ENCODE data around the gene SSBP3.
A peak's percentile ranks its signal among the peaks of the same experiment; 100 is the strongest.
"Not testable (repeated sequence)": the region's sequence is repeated elsewhere in the genome, so short reads cannot be mapped to it uniquely, and the experiment has no call there.

Gene SSBP3

DNA sequence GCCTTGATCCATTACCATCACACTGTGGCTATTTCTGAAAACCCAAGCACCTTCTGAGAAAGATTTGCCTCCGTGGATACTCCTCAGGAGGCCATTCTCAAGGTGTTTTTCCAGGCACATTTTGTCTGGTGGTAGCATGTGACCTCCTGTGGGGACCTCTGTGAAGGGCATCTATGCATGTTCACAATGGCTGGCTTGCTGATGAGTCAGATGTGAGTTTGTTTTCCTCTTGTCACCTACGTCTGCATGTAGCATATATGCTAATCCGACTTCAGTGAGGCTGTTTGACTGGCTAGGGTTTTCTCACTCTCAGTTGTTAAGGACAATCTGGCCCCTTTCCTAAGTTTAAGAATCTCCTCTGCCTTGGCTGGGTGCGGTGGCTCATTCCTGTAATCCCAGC lies 198.3 kb downstream of the SSBP3 start:
- not testable (repeated sequence) for DNase-seq

DNA sequence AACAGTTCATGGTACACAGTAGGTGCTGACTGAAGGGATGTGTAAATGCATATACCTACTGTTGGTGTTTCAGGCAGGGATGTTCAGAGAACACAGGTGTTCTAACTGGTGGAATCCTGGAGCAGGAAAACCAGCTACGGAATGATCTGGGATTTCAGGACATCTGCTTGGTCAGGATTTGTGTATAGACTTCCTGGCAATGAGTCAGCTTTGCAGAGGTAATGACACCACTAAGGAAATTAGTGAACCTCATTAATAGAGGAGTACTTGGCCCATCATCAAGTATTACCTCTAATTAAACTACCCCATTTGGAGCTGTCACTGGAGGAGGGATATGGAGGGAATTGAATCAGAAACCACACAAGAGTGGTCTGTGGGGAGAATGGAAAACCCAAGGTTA lies 198.9 kb downstream of the SSBP3 start:
- no peak for DNase-seq

DNA sequence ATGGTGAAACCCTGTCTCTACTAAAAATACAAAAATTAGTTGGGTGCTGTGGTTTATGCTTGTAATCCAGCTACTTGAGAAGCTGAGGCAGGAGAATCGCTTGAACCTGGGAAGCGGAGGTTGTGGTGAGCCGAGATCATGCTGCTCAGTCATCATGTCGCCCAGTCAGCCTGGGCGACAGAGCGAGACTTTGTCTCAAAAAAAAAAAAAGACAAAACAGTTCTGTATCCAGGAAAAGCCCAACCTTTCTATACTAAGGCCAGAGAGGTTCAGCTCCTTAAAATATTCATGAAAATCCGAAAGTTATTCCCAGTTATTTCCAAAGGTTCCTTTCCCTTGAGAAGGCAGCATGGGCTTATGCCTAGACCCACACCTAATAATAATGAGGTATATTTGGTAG lies 202.0 kb downstream of the SSBP3 start:
- no peak for DNase-seq

DNA sequence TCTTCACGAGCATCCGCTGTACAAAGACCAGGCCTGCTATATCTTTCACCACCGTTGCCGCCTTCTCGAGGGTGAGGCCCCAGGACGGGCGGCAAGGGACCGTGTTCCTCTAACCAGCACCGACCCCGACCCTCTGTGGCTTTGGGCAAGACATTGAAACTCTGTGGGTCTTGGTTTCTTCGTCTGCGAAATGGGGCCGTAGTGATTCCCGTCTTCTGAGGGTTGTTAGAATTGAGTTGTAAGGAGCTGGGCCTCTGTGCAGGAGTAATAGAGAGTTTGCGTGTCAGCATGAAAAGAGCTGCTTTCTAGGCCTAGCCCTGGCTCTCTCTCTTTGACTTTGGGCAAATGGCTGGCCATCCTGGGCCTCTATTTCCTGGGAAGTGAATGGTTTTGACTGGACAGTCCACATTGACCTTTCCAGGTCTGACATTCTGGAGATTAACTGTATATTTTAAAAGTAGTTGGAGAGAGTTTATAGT lies 205.6 kb downstream of the SSBP3 start:
- DNase-seq = no peak

DNA sequence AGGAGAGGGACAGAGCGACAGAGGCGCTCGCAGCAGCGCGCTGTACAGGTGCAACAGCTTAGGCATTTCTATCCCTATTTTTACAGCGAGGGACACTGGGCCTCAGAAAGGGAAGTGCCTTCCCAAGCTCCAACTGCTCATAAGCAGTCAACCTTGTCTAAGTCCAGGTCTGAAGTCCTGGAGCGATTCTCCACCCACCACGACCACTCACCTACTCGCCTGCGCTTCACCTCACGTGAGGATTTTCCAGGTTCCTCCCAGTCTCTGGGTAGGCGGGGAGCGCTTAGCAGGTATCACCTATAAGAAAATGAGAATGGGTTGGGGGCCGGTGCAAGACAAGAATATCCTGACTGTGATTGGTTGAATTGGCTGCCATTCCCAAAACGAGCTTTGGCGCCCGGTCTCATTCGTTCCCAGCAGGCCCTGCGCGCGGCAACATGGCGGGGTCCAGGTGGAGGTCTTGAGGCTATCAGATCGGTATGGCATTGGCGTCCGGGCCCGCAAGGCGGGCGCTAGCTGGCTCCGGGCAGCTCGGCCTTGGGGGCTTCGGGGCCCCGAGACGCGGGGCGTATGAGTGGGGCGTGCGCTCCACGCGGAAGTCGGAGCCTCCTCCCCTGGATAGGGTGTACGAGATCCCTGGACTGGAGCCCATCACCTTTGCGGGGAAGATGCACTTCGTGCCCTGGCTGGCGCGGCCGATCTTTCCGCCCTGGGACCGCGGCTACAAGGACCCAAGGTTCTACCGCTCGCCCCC lies 206.3 kb downstream of the SSBP3 start, which contains the start of the genes CYB5RL and MRPL37:
TSS of gene CYB5RL (minus strand) at position 266 of the 754 bp plus-strand sequence. CDS start 4,414 bp downstream, outside the sequence.
TSS of gene MRPL37 (plus strand) at position 403 of the 754 bp plus-strand sequence. CDS start at position 480, 77 bp downstream.
- DNase-seq = peak; percentile 99

DNA sequence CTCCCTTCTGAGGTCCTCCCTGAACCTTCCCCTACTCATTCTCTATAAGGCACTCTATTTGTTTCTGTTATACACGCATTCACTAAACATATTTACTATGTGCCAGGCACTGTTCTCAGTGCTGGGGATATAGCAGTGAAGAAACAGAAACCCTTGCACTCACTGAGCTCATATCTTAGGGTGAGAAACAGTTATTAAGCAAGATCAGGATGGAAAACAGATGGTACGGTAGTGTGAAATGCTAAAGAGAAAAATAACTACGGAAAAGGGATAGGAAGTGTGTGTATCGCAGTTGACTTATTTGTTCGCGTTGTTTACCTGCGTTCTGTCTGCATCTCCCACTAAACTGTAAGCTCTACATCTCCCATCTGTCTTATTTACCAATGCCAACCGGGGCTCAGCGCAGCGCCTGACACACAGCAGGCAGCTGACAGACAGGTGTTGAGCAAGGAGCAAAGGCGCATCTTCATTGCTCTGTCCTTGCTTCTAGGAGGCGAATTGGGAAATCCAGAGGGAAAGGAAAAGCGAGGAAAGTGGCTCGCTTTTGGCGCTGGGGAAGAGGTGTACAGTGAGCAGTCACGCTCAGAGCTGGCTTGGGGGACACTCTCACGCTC lies 206.9 kb downstream of the SSBP3 start:
- DNase-seq = no peak

DNA sequence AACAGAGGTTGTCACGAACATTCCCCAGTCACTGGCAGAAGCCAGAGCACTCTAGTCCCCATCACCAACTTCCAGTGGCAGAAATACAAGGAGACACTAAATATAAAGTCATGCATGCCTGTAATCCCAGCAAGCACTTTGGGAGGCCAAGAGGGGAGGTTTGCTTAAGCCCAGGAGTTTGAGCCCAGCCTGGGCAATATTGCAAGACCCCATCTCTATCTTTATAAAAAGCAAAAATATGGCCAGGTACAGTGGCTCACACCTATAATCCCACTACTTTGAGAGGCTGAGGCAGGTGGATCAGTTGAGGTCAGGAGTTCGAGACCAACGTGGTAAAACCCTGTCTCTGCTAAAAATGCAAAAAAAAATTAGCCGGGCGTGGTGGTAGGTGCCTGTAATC lies 212.7 kb downstream of the SSBP3 start:
- no peak for DNase-seq

DNA sequence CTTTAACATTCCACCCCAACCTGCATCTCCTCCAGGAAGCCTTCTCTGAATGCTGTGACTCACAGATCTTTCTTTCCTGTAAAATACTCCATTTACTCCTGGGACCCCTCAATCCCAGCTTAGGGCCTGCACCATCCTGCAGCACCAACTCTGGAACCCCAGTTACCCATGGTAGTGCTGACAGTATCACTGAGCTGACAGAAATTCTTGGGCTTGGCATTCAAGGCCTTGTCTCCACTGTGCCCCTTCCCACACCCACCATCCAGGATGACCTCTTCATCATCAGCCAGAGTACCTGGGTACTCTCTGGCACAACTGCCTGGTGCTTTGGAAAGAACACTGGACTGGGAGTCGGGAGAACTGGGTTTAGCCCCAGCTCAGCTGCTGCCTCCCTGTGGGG lies 214.7 kb downstream of the SSBP3 start:
- no peak for DNase-seq

DNA sequence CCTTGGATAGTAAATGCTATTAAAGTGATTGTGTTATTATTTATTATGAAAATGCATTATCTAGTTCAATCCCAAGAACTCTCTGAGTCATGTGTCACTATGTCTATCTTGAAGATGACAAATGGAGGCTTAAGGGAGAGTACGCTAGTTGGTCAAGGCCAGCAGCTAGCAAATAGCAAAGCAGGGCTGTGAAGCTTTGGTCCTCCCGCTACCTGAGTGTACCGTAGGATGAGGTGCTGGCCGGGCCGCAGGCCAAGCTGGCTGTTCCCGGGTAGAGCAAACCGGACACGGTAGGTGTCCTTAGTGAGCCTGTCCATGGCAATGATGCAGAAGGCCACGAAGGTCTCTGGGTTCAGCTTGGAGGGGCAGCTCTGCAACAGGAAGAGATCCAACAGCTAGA lies 215.7 kb downstream of the SSBP3 start:
- no peak for DNase-seq

DNA sequence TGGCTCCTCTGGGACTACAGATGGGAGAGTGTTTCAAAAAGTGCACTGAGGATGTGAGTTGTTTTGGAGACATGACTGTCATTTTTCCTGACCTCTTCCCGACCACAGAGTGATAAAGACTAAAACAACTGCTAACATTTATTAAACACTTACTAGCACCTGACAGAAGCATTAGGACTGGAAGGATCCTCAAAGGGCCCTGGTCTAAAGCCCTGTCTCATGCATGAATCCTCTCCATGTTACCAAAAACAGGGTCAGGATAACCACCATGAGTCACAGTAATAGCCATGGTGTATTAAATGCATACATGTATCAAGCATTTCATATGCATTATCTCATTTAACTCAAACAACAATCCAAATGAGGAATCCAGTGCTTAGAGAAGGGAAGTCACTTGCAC lies 217.9 kb downstream of the SSBP3 start:
- DNase-seq = no peak

DNA sequence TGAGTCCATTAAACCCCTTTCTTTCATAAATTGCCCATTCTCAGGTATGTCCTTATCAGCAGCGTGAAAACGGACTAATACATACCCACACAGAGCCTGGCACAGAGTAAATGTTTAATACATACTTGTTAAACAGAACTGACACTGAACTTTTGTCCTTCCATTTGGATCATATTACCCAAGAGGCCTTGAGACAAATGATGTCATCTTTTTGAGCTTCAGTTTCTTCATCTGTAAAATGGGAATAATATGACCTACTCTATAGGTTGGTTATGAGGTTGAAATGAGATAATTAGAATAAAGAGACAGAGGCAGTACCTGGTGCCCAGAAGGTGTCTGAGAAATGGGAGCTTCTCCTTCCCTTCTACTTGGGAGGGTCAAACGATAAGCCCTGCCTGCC lies 220.1 kb downstream of the SSBP3 start:
- no peak for DNase-seq

DNA sequence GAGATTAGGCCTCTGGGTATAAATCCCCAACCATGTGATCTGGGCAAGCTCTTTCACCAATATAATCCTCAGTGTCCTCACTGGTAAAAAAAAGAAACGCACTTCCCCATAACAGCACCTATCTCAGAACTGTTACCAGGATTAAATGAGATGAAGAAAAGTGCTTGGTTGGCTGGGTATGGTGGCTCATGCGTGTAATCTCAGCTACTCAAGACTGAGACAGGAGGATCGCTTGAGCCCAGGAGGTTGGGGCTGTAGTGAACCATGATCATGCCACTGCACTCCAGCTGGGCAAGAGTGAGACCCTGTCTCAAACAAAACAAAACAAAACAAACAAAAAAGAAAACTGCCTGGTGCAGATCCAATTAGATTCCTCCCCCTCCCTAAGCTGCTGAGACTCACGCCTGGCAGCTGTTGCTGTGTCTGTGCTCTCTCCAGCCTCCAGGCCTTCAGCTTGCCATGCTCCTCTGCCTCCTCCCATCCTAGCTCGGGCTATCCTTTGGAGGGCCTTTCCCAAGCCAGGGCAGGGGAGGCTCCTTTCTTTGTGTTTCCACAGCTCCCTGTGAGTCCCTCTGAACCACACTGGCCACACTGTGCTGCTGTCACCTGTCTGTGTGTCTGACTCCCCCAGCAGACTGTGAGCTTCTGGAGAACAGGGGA lies 225.4 kb downstream of the SSBP3 start:
- DNase-seq = peak; percentile 21

DNA sequence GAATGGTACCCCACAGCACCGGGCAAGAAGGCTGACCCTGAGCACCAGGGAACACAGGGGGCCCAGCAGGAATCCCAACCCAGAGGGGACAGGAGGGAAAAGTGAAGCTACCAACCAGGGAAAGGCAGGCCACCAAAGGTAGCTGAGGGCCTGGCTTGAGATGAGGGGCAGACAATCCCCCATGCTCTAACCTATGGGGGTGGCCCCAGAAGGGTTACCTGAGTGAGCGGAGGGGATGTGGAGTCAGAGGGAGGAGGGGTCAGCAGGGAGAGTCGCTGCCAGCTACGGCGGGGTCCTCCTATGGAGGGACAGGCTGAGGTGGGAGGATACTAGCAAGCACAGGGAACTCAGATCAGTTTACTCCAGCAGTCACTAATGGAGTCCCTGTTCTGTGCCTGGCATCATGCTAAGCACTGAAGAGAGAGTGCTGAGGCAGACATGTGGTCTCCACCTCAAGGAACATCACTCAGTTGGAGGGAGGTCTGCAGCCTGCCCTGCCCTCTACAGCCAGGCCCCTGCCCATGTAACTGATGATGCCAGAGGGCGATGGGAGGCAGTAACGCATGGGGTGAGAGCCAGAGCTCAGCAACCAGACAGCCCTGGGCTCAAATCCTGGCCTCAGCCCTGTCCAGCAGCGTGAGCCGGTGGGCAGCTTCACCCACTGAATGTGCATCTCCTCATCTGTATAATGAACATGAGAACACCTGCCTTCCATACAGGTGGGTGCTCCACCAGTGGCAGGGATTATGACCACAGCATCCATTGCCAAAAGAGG lies 227.7 kb downstream of the SSBP3 start:
- no peak for DNase-seq

DNA sequence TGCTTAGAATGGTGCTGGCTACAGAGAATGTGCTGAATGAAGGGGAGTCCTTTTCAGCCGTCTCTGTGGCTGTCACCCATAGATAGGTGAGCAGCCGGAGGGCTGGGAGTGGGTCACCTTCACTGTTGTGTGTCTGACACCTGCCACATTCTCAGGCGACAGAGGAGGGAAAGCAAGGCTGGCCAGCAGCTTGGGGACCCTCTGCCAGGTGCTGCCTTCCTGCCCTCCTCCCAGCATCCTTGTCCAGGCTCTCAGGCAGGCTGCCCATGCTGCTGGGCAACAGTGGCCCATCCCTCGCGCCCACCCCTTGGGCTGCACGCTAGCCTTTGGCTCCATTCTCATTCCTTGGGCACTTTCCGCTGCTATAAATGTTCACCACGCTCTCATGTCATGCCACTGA lies 228.5 kb downstream of the SSBP3 start:
- DNase-seq = no peak

DNA sequence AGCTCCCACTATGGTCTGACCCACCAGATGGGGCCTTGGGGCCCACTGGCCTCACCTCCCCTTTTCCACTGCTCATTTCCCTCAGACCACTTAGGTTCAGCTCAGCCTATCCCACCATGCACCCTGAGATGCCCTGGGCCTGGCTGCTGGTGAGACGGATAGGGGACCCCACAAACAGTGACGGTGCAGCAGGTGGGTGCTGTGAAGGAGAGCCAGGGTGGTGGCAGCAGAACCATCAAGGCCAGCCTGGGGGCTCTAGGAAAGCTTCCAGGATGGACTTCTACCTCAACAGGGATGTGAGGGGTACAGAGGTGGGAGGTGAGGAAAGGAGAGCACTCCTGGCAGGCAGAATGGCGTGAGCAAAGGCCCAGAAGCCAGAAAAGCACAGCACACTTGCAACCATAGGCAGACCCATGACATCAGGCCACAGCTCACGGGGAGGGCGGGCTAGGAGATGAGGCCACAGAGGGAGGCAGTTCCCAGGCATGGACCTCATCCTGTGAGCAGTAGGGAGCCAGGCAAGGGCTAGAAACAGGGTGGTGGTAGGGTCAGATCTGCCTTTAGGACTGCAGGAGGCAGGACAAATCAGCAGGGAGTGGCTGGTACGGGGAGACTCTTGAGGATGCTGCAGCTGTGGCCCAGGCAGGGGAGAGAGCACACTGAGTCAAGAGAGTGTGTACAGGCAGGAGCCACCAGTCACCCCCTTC lies 229.4 kb downstream of the SSBP3 start:
- DNase-seq = no peak
